Breast epithelium (tissue), 4 donors: ENCODE data around the gene SYCN. TPM values are rescaled to one million over a fixed set of nuclear protein-coding genes. Genes with fewer than 3 reads are reported as not detected.
A peak's percentile ranks its signal among the peaks of the same experiment; 100 is the strongest.
"Not testable (repeated sequence)": the region's sequence is repeated elsewhere in the genome, so short reads cannot be mapped to it uniquely, and the experiment has no call there.

Source experiments
- DNase-seq, 2 donors: peaks; one replicate each; pipeline ENCODE4 v3.0.0-alpha.2; 2019; ENCODE audit warnings: low spot score in 2 of 2
- H3K27ac ChIP-seq, 2 donors: fragments of 200-600 bp; sonication (generic) in 1 of 2; one replicate each; pipeline ENCODE4 v1.5.1; 2016 to 2019; ENCODE audit warnings: mild to moderate bottlenecking in 1 of 2
- H3K27me3 ChIP-seq, 2 donors: fragments of 200-600 bp; sonication (generic) in 1 of 2; one replicate each; pipeline versions ENCODE4 v1.5.1 to v1.6.0; 2017 to 2019; ENCODE audit warnings: control low read depth in 1 of 2, mild to moderate bottlenecking in 1 of 2
- H3K36me3 ChIP-seq: fragments of 200-600 bp; one replicate; pipeline ENCODE4 v1.5.1; 2019
- H3K4me1 ChIP-seq, 2 donors: fragments of 200-600 bp; sonication (generic); one replicate each; pipeline ENCODE4 v1.5.1; 2016 to 2019; ENCODE audit warnings: control low read depth in 1 of 2
- H3K4me3 ChIP-seq, 3 donors: fragments of 200-600 bp; sonication (generic); 1 replicate in 2 of 3; 2 replicates in 1 of 3; pipeline ENCODE4 v1.5.1; 2016 to 2019; ENCODE audit warnings: mild to moderate bottlenecking in 3 of 3, moderate library complexity in 2 of 3
- H3K9me3 ChIP-seq, 2 donors: fragments of 200-600 bp; sonication (generic) in 1 of 2; one replicate each; pipeline ENCODE4 v1.5.1; 2016 to 2019; ENCODE audit warnings: control low read depth in 1 of 2
- CTCF ChIP-seq, 3 donors: fragments of 450-650 bp; IDR thresholded peaks; one replicate each; pipeline ENCODE4 v1.5.1; 2016 to 2017; ENCODE audit warnings: antibody characterized with exemption in 3 of 3, mild to moderate bottlenecking in 3 of 3, moderate library complexity in 3 of 3
- POLR2A ChIP-seq: fragments of 450-650 bp; IDR thresholded peaks from one replicate; pipeline ENCODE4 v1.6.1; 2016; ENCODE audit warnings: antibody characterized with exemption, mild to moderate bottlenecking, moderate library complexity
- POLR2AphosphoS5 ChIP-seq, 3 donors: sonication (generic); formaldehyde crosslinking; IDR thresholded peaks; one replicate each; pipeline ENCODE4 v1.6.1; 2017; ENCODE audit warnings: antibody characterized with exemption in 3 of 3
- intact Hi-C: fragments of 100-400 bp; cut with DNase I; formaldehyde crosslinking; loops from one replicate; pipeline ENCODE4 v1.15.1; 2023; ENCODE audit warnings: low total_unique reads
- total RNA-seq, 3 donors: library from RNA; depleted of rRNA; stranded (reverse); fragments of >200 nt; gene quantifications; one replicate each; pipeline ENCODE4 v1.1.0, GENCODE V29; 2016

The SYCN gene
- total RNA-seq, 3 donors from 2014 or later: not detected

- H3K4me1 ChIP-seq: no peaks in the 10 kb centered on the region
- no peak overlapping the region for H3K27ac ChIP-seq
- intact Hi-C loops: no loop called here
- H3K9me3 ChIP-seq: no peaks in the 10 kb centered on the region
- no peaks in the 10 kb centered on the region for H3K36me3 ChIP-seq
- H3K27me3 ChIP-seq: peaks cover 4 to 22% of the 10 kb centered on the region in 2 donors
- TF ChIP-seq CTCF (IDR thresholded peaks at IDR 0.05) (no peak), POLR2AphosphoS5 (IDR thresholded peaks at IDR 0.05) (no peak), POLR2A (no peak)
- DNase-seq: no peak
- no peak overlapping the region for H3K4me3 ChIP-seq
Observed at GRCh38 chr19:39251081-39251480, 47.0 kb upstream of the SYCN start.

GRCh38 chr19:39248806-39249205, 44.7 kb upstream of the SYCN start, which contains the start of gene IFNL4:
Gene IFNL4 (minus strand): TSS chr19:39248856.
- no peaks in the 10 kb centered on the region for H3K4me1 ChIP-seq
- no peak within 1 kb of the TSS for H3K27ac ChIP-seq
- intact Hi-C loops: loop anchor here (1.0 kb wide), 1 partner anchor 11 kb away; no protein-coding TSS in a partner anchor
- H3K27me3 ChIP-seq: peaks cover 4 to 22% of the 10 kb centered on the region in 2 donors
- TF ChIP-seq CTCF (IDR thresholded peaks at IDR 0.05): no peak
- TF ChIP-seq POLR2A: no peak
- no peak for TF ChIP-seq POLR2AphosphoS5 (IDR thresholded peaks at IDR 0.05)
- DNase-seq: no peak
- no peaks in the 10 kb centered on the region for H3K9me3 ChIP-seq
- H3K36me3 ChIP-seq: no peaks in the 10 kb centered on the region
- peak within 1 kb of the TSS in 2 of 3 donors; percentile 37 to 58 for H3K4me3 ChIP-seq

- H3K36me3 ChIP-seq: no peaks in the 10 kb centered on the region
- no peaks in the 10 kb centered on the region for H3K4me1 ChIP-seq
- H3K4me3 ChIP-seq: peak overlapping the region in 2 of 3 donors; percentile 37 to 58
- intact Hi-C loops: no loop called here
- no peak overlapping the region for H3K27ac ChIP-seq
- H3K9me3 ChIP-seq: no peaks in the 10 kb centered on the region
- TF ChIP-seq POLR2AphosphoS5 (IDR thresholded peaks at IDR 0.05): no peak
- TF ChIP-seq POLR2A: no peak
- TF ChIP-seq CTCF (IDR thresholded peaks at IDR 0.05): no peak
- peaks cover 4 to 22% of the 10 kb centered on the region in 2 donors for H3K27me3 ChIP-seq
- DNase-seq: no peak
Observed at GRCh38 chr19:39247701-39248664, 43.9 kb upstream of the SYCN start.

- no peaks in the 10 kb centered on the region for H3K4me1 ChIP-seq
- DNase-seq: no peak
- peak overlapping the region in 2 of 3 donors; percentile 37 to 58 for H3K4me3 ChIP-seq
- H3K27ac ChIP-seq: no peak overlapping the region
- no peaks in the 10 kb centered on the region for H3K36me3 ChIP-seq
- TF ChIP-seq POLR2A (no peak), POLR2AphosphoS5 (IDR thresholded peaks at IDR 0.05) (no peak), CTCF (IDR thresholded peaks at IDR 0.05) (no peak)
- intact Hi-C loops: no loop called here
- peaks cover 4 to 22% of the 10 kb centered on the region in 2 donors for H3K27me3 ChIP-seq
- H3K9me3 ChIP-seq: no peaks in the 10 kb centered on the region
Observed at GRCh38 chr19:39246951-39247669, 43.0 kb upstream of the SYCN start.

- DNase-seq, intact Hi-C loops: not testable (repeated sequence)
- peaks cover 4 to 22% of the 10 kb centered on the region in 2 donors for H3K27me3 ChIP-seq
Observed at GRCh38 chr19:39245166-39245565, 41.1 kb upstream of the SYCN start.

GRCh38 chr19:39244410-39245100, 40.5 kb upstream of the SYCN start, which contains the start of gene IFNL3:
Gene IFNL3 (minus strand): TSS chr19:39245006. CDS start chr19:39244967, 39 bp downstream.
- H3K27ac ChIP-seq, H3K9me3 ChIP-seq, H3K4me3 ChIP-seq, intact Hi-C loops, H3K4me1 ChIP-seq, H3K36me3 ChIP-seq, DNase-seq: not testable (repeated sequence)
- H3K27me3 ChIP-seq: peaks cover 4 to 22% of the 10 kb centered on the region in 2 donors

More at GRCh38 chr19:39245166-39245565, 41.1 kb upstream of the SYCN start:
- H3K4me3 ChIP-seq, H3K36me3 ChIP-seq, H3K9me3 ChIP-seq, H3K4me1 ChIP-seq, H3K27ac ChIP-seq: not testable (repeated sequence)

- intact Hi-C loops, H3K36me3 ChIP-seq, H3K4me3 ChIP-seq, H3K4me1 ChIP-seq, H3K9me3 ChIP-seq, H3K27ac ChIP-seq, DNase-seq: not testable (repeated sequence)
- peaks cover 4 to 18% of the 10 kb centered on the region in 2 donors for H3K27me3 ChIP-seq
Observed at GRCh38 chr19:39243741-39244140, 39.7 kb upstream of the SYCN start.
